GM12878 (cell line): ENCODE measurements around the gene ARMC2. TPM values are rescaled to one million over a fixed set of nuclear protein-coding genes. Genes with fewer than 3 reads are reported as not detected.
"Not testable (repeated sequence)": the region's sequence is repeated elsewhere in the genome, so short reads cannot be mapped to it uniquely, and the experiment has no call there.

ENCODE experiments used
- ATAC-seq: fragments of 200-7000 bp; cut with Tn5 transposase; 3 replicates; pipeline ENCODE4 v1.9.1; 2020; ENCODE audit warnings: mild to moderate bottlenecking, moderate library complexity
- BruUV-seq: library from RNA; stranded (reverse); fragments of 400-500 nt; replicated peaks from 2 replicates; lab custom pipeline; 2021; lab: Mats Ljungman, UMichigan
- CTCF ChIA-PET: fragments of 300-600 bp; sonication (Branson Sonifier 250); formaldehyde crosslinking; extraction: SDS; loops from one replicate; lab custom pipeline; 2021; ENCODE audit warnings: inconsistent platforms; lab: Yijun Ruan, JAX
- POLR2A ChIA-PET: fragments of 350-600 bp; formaldehyde crosslinking; extraction: SDS; loops from one replicate; lab custom pipeline; 2021; ENCODE audit warnings: inconsistent platforms; lab: Charles Lee
- RAD21 ChIA-PET: fragments of 300-600 bp; sonication (Branson Sonifier 250); formaldehyde crosslinking; loops from one replicate; lab custom pipeline; 2023; ENCODE audit warnings: antibody characterized with exemption; ENCODE audit not compliant: unreplicated experiment; lab: Charles Lee
- SMC1A ChIA-PET: fragments of 300-600 bp; sonication (Branson Sonifier 250); formaldehyde crosslinking; loops from one replicate; lab custom pipeline; 2023; ENCODE audit not compliant: unreplicated experiment, uncharacterized antibody; lab: Charles Lee
- DNase-seq: peaks from one replicate; pipeline ENCODE4 v3.0.0-alpha.2; 2011; ENCODE audit warnings: low read depth, low spot score
- FAIRE-seq: peaks from 3 replicates; lab custom pipeline; 2011; peaks lifted over from hg19 to GRCh38; lab: Jason Lieb, UNC
- H2AFZ ChIP-seq: 2 replicates; pipeline ENCODE4 v1.6.0; 2011; ENCODE audit warnings: low read depth, low read length, control low read depth; ENCODE audit not compliant: control insufficient read depth
- H3K27ac ChIP-seq: 2 replicates; pipeline ENCODE4 v1.5.1; 2011; ENCODE audit warnings: control low read depth; ENCODE audit not compliant: control insufficient read depth, insufficient read depth
- H3K27me3 ChIP-seq, 2 experiments: replicated peaks in 1 of 2; 2 replicates each; pipeline versions ENCODE4 v1.6.0 to v1.6.1; 2011; ENCODE audit warnings: low read length in 1 of 2; ENCODE audit not compliant: control insufficient read depth in 2 of 2, insufficient read depth in 2 of 2
- H3K36me3 ChIP-seq, 2 experiments: 2 replicates each; pipeline ENCODE4 v1.5.1; 2011; ENCODE audit warnings: low read length in 1 of 2; ENCODE audit not compliant: control insufficient read depth in 2 of 2, insufficient read depth in 2 of 2
- H3K4me1 ChIP-seq: 2 replicates; pipeline ENCODE4 v1.6.1; 2011; ENCODE audit warnings: mild to moderate bottlenecking, low read length, moderate library complexity, mixed read lengths; ENCODE audit not compliant: control insufficient read depth, insufficient read depth
- H3K4me2 ChIP-seq: 2 replicates; pipeline ENCODE4 v1.6.0; 2011; ENCODE audit warnings: control low read depth; ENCODE audit not compliant: control insufficient read depth, insufficient read depth
- H3K4me3 ChIP-seq: fragments of 200-600 bp; sonication (generic); 2 replicates; pipeline ENCODE4 v1.5.1; 2016
- H3K79me2 ChIP-seq: 2 replicates; pipeline ENCODE4 v1.6.0; 2011; ENCODE audit warnings: low read length; ENCODE audit not compliant: control insufficient read depth, insufficient read depth
- H3K9ac ChIP-seq: 2 replicates; pipeline ENCODE4 v1.8.0; 2011; ENCODE audit warnings: low read length, control low read depth, mixed read lengths; ENCODE audit not compliant: control insufficient read depth, insufficient read depth
- H3K9me3 ChIP-seq: replicated peaks from 3 replicates; pipeline ENCODE4 v1.5.1; 2011; ENCODE audit warnings: mild to moderate bottlenecking, low read length; ENCODE audit not compliant: control insufficient read depth, insufficient read depth
- H4K20me1 ChIP-seq: 2 replicates; pipeline ENCODE4 v1.6.0; 2011; ENCODE audit not compliant: control insufficient read depth, insufficient read depth
- MTA2 ChIP-seq: fragments of 450-650 bp; IDR thresholded peaks from 2 replicates; pipeline ENCODE4 v1.6.1; 2016; ENCODE audit warnings: low read depth, mild to moderate bottlenecking, moderate library complexity
- TCF12 ChIP-seq: IDR thresholded peaks from 2 replicates; pipeline ENCODE4 v1.6.1; 2011; ENCODE audit warnings: low read depth, mild to moderate bottlenecking, low read length
- WGBS: methylation state at CpG from one replicate; pipeline ENCODE4 v1.1.6; 2016; ENCODE audit warnings: low lambda C conversion rate; ENCODE audit not compliant: insufficient replicate concordance, insufficient coverage; ENCODE audit errors: missing lambda C conversion rate; 5-methylcytosine and 5-hydroxymethylcytosine counted together
- in situ Hi-C: fragments of 300-500 bp; cut with MboI; formaldehyde crosslinking; loops from 9 replicates; pipeline ENCODE4 v1.14.3; 2018; ENCODE audit warnings: mixed read lengths
- intact Hi-C: fragments of 100-400 bp; cut with micrococcal nuclease; formaldehyde crosslinking; loops from one replicate; pipeline ENCODE4 v1.14.2; 2022; ENCODE audit not compliant: unreplicated experiment
- polyA plus RNA-seq, 11 experiments: library from polyadenylated mRNA; depleted of rRNA in 4 of 11; unstranded in 6 of 11; stranded (reverse) in 5 of 11; fragments of >200 nt; fragmentation: Nextera tagmentation in 4 of 11; fragmentation: Illumina TruSeq in 1 of 11; extraction: Ambion mirVana in 4 of 11; extraction: Trizol in 1 of 11; gene quantifications; 1 replicate in 1 of 11; 2 replicates in 10 of 11; pipeline versions ENCODE4 v1.2.1 to v1.2.3, GENCODE V29; 2011 to 2016; ENCODE audit warnings: inconsistent platforms in 2 of 11, missing spikeins in 2 of 11, low read depth in 1 of 11
- total RNA-seq, 4 experiments: library from RNA; depleted of rRNA in 3 of 4; stranded (reverse); fragments of >200 nt in 3 of 4; fragmentation: Illumina TruSeq in 1 of 4; extraction: Trizol in 1 of 4; gene quantifications; 2 replicates each; pipeline versions ENCODE4 v1.2.1 to v1.2.3, GENCODE V29; 2013 to 2021

ARMC2 gene
- total and polyA plus RNA-seq, 10 of the 15 experiments (the other 5 are each of a cell fraction or from before 2014, with no cell fraction given) = 0.06 to 0.33 (median 0.21) TPM; not detected in 5

- Histone ChIP-seq H4K20me1 (no peaks in the 10 kb centered on the region), H3K36me3 (no peaks in the 10 kb centered on the region), H2AFZ (no peak overlapping the region), H3K4me3 (no peak overlapping the region), H3K27me3 (no peaks in the 10 kb centered on the region), H3K4me2 (no peak overlapping the region), H3K27ac (no peak overlapping the region), H3K9me3 (no peaks in the 10 kb centered on the region), H3K79me2 (no peaks in the 10 kb centered on the region), H3K4me1 (no peaks in the 10 kb centered on the region), H3K9ac (no peak overlapping the region)
- FAIRE-seq (no peak), DNase-seq (no peak), ATAC-seq (no peak)
- SMC1A ChIA-PET = no interaction called here
- BruUV-seq = no TSS peak
- 6% methylated on average over 6 of the region's 7 CpGs for WGBS
- RAD21 ChIA-PET = no interaction called here
- in situ Hi-C loops = no loop called here
- intact Hi-C loops = no loop called here
- CTCF ChIA-PET = no interaction called here
- TF ChIP-seq TCF12 = no peak
- no peak for TF ChIP-seq MTA2
- POLR2A ChIA-PET = no interaction called here
Observed at GRCh38 chr6:108811490-108811889, 36.7 kb upstream of the ARMC2 start.

- H3K27ac ChIP-seq, CTCF ChIA-PET, H3K27me3 ChIP-seq, H3K79me2 ChIP-seq, SMC1A ChIA-PET, FAIRE-seq, H2AFZ ChIP-seq, POLR2A ChIA-PET, H3K9me3 ChIP-seq, ATAC-seq, in situ Hi-C loops, H3K4me3 ChIP-seq, H3K9ac ChIP-seq, BruUV-seq, H4K20me1 ChIP-seq, H3K4me2 ChIP-seq, intact Hi-C loops, DNase-seq, H3K4me1 ChIP-seq, H3K36me3 ChIP-seq, RAD21 ChIA-PET: not testable (repeated sequence)
- 24% methylated on average over 3 of the region's 3 CpGs for WGBS
Observed at GRCh38 chr6:108813218-108813617, 35.0 kb upstream of the ARMC2 start.

GRCh38 chr6:108817276-108817675 lies 30.9 kb upstream of the ARMC2 start:
- DNase-seq, FAIRE-seq, in situ Hi-C loops, H4K20me1 ChIP-seq, H3K4me1 ChIP-seq, H3K9ac ChIP-seq, H3K9me3 ChIP-seq, intact Hi-C loops, H3K4me3 ChIP-seq, RAD21 ChIA-PET, H3K4me2 ChIP-seq, POLR2A ChIA-PET, SMC1A ChIA-PET, H2AFZ ChIP-seq, H3K36me3 ChIP-seq, BruUV-seq, H3K27me3 ChIP-seq, CTCF ChIA-PET, H3K27ac ChIP-seq, ATAC-seq, H3K79me2 ChIP-seq: not testable (repeated sequence)
- 38% methylated on average over 7 of the region's 7 CpGs for WGBS
